K562 treated with DMSO at 1 percent for 12 hours (cell line): ENCODE measurements around the gene HMGB2. TPM values are rescaled to one million over a fixed set of nuclear protein-coding genes. Genes with fewer than 3 reads are reported as not detected.

Experiments
- total RNA-seq: library from RNA; unstranded; fragments of 300-600 nt; gene quantifications from 2 replicates; pipeline ENCODE4 v1.2.3, GENCODE V29; 2022; ENCODE audit not compliant: insufficient read depth

The HMGB2 gene
- 391 and 503 TPM in 2 replicates for total RNA-seq

DNA sequence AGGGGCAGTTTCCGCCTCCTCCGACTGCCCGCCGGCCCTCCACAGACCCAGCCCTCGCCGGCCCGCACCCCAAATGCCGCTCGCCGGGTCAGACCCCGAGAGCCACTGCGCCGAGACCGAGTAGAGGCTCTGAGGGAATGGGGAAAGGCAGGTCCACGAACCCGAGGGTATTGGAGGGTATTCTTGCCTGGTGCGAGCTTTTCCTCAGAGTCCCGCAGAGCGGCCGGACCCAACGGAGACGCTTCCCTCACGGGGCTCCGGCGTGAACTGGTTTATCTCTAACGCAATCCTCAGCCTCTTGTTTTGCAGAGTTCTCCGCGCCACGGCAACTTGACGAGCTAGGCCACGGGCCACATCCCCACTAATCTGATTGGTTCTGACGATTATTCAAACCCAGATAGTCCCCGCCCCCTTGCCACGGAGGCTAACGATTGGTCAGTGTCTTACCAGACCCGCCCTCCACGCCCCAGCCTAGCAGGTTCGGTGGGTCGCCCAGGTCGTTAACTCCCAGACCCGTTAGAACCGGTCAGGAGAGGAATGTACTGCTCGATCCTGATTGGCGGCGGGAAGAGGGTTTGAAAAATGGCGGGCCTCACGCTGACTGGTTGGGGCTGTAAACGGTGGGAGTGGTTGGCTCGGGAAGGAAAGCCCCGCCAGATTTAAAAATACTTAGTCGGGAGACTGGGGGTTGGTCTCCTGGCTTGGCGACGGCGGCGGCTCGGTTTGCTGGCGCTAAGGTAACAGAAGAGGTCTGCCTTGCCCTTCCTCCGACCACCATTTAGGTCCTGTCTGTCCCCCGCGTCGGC, at the start of gene HMGB2:
Gene HMGB2 (minus strand): TSS at position 274 of the 806 bp plus-strand sequence. CDS start 709 bp downstream, outside the sequence.

DNA sequence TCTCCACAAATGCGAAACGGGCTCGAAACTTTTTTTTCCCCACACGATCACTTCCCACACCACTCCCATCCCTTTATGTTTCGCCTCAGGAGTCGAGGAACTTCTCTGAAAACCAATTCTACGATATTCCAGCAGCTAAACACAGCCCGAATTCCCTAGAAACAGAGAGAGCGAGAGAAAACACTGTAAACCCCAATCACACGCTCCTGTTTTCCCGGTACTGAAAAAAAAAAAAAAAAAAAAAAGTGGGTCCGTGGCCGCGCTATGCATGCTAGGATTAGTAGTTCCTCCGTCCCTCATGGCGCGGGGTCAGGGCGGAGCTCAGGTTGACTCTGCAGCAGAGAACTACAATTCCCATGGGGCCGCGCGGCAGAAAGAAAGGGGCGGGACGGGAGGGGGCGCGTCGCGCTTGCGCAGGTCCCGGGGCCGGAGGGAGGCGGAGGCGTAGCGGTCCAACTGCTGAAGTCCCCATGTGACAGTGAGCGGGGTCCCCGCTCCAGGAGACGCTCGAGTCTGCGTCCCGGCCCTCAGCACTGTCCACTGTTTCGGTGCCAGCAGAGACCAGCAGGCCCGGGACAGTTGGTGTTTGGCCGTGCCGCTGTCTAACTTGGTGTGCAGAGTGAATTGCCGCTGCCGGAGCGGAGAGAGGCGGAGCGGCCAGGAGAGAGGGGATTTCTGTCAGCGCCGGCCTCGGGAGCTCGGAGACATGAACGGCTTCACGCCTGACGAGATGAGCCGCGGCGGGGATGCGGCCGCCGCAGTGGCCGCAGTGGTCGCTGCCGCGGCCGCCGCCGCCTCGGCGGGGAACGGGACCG, 36.5 kb upstream of the HMGB2 start, which contains the start of gene SAP30:
Gene SAP30 (plus strand): TSS at position 478 of the 815 bp plus-strand sequence. CDS start 229 bp downstream, at position 707.

Other genes with a start within 250 kb of the HMGB2 start
- 7.5 and 31.4 TPM in 2 replicates for gene GALNT7, start 165.5 kb downstream of the HMGB2 start, total RNA-seq
- 43.2 and 46.5 TPM in 2 replicates for gene SAP30, start 36.6 kb upstream of the HMGB2 start, total RNA-seq
- gene SCRG1, start 64.8 kb upstream of the HMGB2 start, total RNA-seq, result not detected in 2 replicates
- 4.4 and 5.0 TPM in 2 replicates for gene HAND2, start 195.9 kb upstream of the HMGB2 start, total RNA-seq